GM19043 (cell line): Measurements from ENCODE around the gene TMUB1.

Experiments
- ATAC-seq: cut with Tn5 transposase; IDR thresholded peaks from one replicate; pipeline ENCODE4 v1.9.1; 2021; ENCODE audit warnings: low read depth; ENCODE audit not compliant: unreplicated experiment

The TMUB1 gene

GRCh38 chr7:151086802-151087244 is 3.5 kb upstream of the TMUB1 start:
- no peak for ATAC-seq

GRCh38 chr7:151085691-151086620 is 2.7 kb upstream of the TMUB1 start, which contains the start of gene AGAP3:
Gene AGAP3 (plus strand): TSS chr7:151086475. CDS start chr7:151086742, 267 bp downstream.
- peak; percentile 40 for ATAC-seq

GRCh38 chr7:151085329-151085690 is 2.0 kb upstream of the TMUB1 start:
- ATAC-seq, result no peak

- no peak for ATAC-seq
Observed at GRCh38 chr7:151083824-151084160, 499 bp upstream of the TMUB1 start.

GRCh38 chr7:151082141-151083070 is 887 bp downstream of the TMUB1 start:
- ATAC-seq, result no peak

- ATAC-seq, result no peak
Observed at GRCh38 chr7:151081170-151082101, 1.9 kb downstream of the TMUB1 start.

GRCh38 chr7:151080522-151081169 is 2.6 kb downstream of the TMUB1 start, which contains the start of gene FASTK:
Gene FASTK (minus strand): TSS chr7:151080809. CDS start chr7:151080766, 43 bp downstream.
- ATAC-seq, result peak; percentile 74

DNA sequence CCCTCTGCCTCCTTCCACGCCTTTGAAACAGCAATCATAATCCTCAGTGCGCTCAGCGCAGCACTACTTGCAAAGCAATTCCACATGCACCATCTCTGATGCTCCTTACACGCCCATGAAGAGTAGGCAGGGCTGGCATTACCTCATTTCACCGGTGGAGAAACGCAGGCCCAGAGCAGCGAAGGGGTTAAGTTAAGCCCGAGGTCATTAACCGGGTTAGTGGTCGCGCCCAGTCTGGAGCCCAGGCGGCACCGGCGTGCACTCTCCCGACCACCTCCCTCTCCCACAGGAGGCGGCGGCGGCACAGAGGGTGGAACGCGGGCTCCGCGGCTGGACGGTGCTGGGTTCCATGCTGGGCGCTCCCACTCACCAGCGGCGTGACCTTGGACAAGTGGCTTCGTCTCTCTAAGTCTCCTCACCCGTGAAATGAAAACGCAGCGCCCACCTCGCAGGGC is 3.2 kb downstream of the TMUB1 start:
- no peak for ATAC-seq

- ATAC-seq, result no peak
Observed at GRCh38 chr7:151079199-151079910, 3.9 kb downstream of the TMUB1 start.

- no peak for ATAC-seq
Observed at GRCh38 chr7:151078233-151079040, 4.9 kb downstream of the TMUB1 start.

DNA sequence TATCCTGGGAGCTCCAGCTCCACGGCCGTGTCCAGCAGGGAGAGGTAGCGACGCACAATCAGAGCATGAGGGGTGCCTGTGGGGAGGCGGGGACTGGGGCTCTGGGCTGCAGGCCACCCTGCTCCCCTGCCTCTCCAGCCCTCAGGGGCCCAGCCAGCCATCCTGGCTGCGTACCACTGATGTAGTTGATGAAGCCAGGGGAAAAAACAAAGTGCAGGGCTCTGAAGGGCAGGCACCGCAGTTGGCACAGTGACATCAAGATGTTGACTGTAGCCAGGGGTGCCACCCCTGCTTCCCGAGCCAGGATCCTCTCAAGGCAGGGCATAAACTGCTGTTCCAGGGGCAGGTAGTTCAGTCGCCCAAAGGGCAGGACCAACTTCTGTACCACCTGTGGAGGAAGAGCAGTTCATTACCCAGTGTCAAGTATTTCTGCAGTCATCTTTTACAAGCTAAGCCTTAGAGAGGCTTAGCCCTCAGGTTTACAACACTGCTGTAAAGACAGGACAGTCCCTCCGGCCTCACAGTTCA is 5.5 kb downstream of the TMUB1 start:
- ATAC-seq, result no peak

- ATAC-seq, result no peak
Observed at GRCh38 chr7:151076863-151077704, 6.2 kb downstream of the TMUB1 start.

- no peak for ATAC-seq
Observed at GRCh38 chr7:151075978-151076426, 7.3 kb downstream of the TMUB1 start.

DNA sequence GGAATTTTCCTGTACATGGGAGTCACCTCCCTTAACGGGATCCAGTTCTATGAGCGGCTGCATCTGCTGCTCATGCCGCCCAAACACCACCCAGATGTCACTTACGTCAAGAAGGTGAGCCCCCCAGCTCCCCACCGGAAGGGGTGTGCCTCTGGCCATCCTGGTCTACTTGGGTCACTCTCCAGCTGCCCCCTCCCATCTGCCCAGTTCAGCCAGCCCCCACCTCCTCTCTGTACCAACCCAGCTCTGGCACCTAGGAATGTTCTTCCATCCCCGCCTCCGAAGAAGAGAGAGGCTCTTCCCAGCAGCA is 7.7 kb downstream of the TMUB1 start:
- ATAC-seq, result no peak

- ATAC-seq, result no peak
Observed at GRCh38 chr7:151074817-151075661, 8.3 kb downstream of the TMUB1 start.

GRCh38 chr7:151073990-151074389 is 9.3 kb downstream of the TMUB1 start:
- no peak for ATAC-seq
